ENCODE measurements around the gene NEB.

NEB gene

GRCh38 chr2:151459358-151459757, 274.9 kb downstream of the NEB start:
- no peak overlapping the region for H3K4me3 ChIP-seq (ENCODE audit: low read depth, low read length)
- no peaks in the 10 kb centered on the region for H3K9me3 ChIP-seq (ENCODE audit: control insufficient read depth, low read length)
- no peak overlapping the region for H3K27ac ChIP-seq
- H3K4me1 ChIP-seq: no peaks in the 10 kb centered on the region
- no peak for TF ChIP-seq CTCF (IDR thresholded peaks at IDR 0.05)
- no peak overlapping the region for H2AFZ ChIP-seq
- H3K4me2 ChIP-seq (ENCODE audit: low read length): no peak overlapping the region
- no peak overlapping the region for H3K9ac ChIP-seq
- no peaks in the 10 kb centered on the region for H3K27me3 ChIP-seq (ENCODE audit: control insufficient read depth, insufficient read depth, low read length)
- H3K79me2 ChIP-seq: no peaks in the 10 kb centered on the region
- H3K36me3 ChIP-seq (ENCODE audit: control insufficient read depth, insufficient read depth, low read length): no peaks in the 10 kb centered on the region

- Histone ChIP-seq H3K79me2 (no peaks in the 10 kb centered on the region), H3K4me1 (no peaks in the 10 kb centered on the region), H3K9ac (no peak overlapping the region), H3K9me3 (ENCODE audit: control insufficient read depth, low read length) (no peaks in the 10 kb centered on the region), H3K36me3 (ENCODE audit: control insufficient read depth, insufficient read depth, low read length) (peaks cover 3% of the 10 kb centered on the region), H3K27ac (no peak overlapping the region), H2AFZ (no peak overlapping the region), H3K4me2 (ENCODE audit: low read length) (no peak overlapping the region), H3K27me3 (ENCODE audit: control insufficient read depth, insufficient read depth, low read length) (no peaks in the 10 kb centered on the region), H3K4me3 (ENCODE audit: low read depth, low read length) (no peak overlapping the region)
- no peak for TF ChIP-seq CTCF (IDR thresholded peaks at IDR 0.05)
Observed at GRCh38 chr2:151439127-151439526, 295.1 kb downstream of the NEB start.

GRCh38 chr2:151438506-151438905, 295.8 kb downstream of the NEB start:
- H3K9me3 ChIP-seq (ENCODE audit: control insufficient read depth, low read length): no peaks in the 10 kb centered on the region
- H3K36me3 ChIP-seq (ENCODE audit: control insufficient read depth, insufficient read depth, low read length): peaks cover 3% of the 10 kb centered on the region
- no peak overlapping the region for H2AFZ ChIP-seq
- no peak for TF ChIP-seq CTCF (IDR thresholded peaks at IDR 0.05)
- H3K4me1 ChIP-seq: no peaks in the 10 kb centered on the region
- no peak overlapping the region for H3K27ac ChIP-seq
- no peak overlapping the region for H3K9ac ChIP-seq
- no peaks in the 10 kb centered on the region for H3K79me2 ChIP-seq
- no peak overlapping the region for H3K4me3 ChIP-seq (ENCODE audit: low read depth, low read length)
- no peak overlapping the region for H3K4me2 ChIP-seq (ENCODE audit: low read length)
- H3K27me3 ChIP-seq (ENCODE audit: control insufficient read depth, insufficient read depth, low read length): no peaks in the 10 kb centered on the region

GRCh38 chr2:151437630-151438029, 296.6 kb downstream of the NEB start:
- Histone ChIP-seq H3K4me2 (ENCODE audit: low read length) (no peak overlapping the region), H3K27me3 (ENCODE audit: control insufficient read depth, insufficient read depth, low read length) (no peaks in the 10 kb centered on the region), H2AFZ (no peak overlapping the region), H3K79me2 (no peaks in the 10 kb centered on the region), H3K36me3 (ENCODE audit: control insufficient read depth, insufficient read depth, low read length) (peaks cover 3% of the 10 kb centered on the region), H3K4me1 (no peaks in the 10 kb centered on the region), H3K9ac (no peak overlapping the region), H3K27ac (no peak overlapping the region), H3K9me3 (ENCODE audit: control insufficient read depth, low read length) (no peaks in the 10 kb centered on the region), H3K4me3 (ENCODE audit: low read depth, low read length) (no peak overlapping the region)
- TF ChIP-seq CTCF (IDR thresholded peaks at IDR 0.05): peak; percentile 57

All from parathyroid adenoma (tissue), 2 donors.